GM03348 (cell line): Measurements from ENCODE around the gene HBA1.
"Not testable (repeated sequence)": the region's sequence is repeated elsewhere in the genome, so short reads cannot be mapped to it uniquely, and the experiment has no call there.

Source experiments
- DNase-seq: peaks from one replicate; pipeline ENCODE4 v3.0.0; 2012; ENCODE audit warnings: low spot score

Gene HBA1

GRCh38 chr16:176477-177382 is at the start of gene HBA1:
TSS of gene HBA1 (plus strand) at chr16:176680. CDS start at chr16:176717, 37 bp downstream.
- not testable (repeated sequence) for DNase-seq

DNA sequence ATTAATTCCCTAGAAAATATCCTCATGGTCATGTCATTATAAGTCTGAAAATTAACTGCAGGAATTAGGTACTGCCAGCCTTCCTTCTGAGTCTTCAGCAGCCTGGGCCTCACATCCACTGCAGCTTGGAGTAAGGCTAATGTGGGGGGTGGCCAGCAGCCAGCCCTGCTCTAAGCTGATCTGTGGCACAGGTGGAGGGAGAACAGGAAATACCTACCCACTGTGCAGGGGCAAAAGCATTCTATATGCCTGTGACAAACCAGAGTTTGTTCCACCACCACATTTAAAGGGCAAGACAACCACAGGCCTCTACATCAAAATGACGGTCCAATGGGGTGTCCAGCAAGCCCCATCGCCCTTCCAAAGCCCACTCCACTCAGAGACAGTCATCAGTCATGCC is 47.4 kb upstream of the HBA1 start:
- DNase-seq: no peak

- DNase-seq: no peak
Observed at GRCh38 chr16:130533-131173, 45.8 kb upstream of the HBA1 start.

GRCh38 chr16:132120-132519 is 44.4 kb upstream of the HBA1 start:
- DNase-seq: no peak

GRCh38 chr16:133716-134115 is 42.8 kb upstream of the HBA1 start:
- no peak for DNase-seq

DNA sequence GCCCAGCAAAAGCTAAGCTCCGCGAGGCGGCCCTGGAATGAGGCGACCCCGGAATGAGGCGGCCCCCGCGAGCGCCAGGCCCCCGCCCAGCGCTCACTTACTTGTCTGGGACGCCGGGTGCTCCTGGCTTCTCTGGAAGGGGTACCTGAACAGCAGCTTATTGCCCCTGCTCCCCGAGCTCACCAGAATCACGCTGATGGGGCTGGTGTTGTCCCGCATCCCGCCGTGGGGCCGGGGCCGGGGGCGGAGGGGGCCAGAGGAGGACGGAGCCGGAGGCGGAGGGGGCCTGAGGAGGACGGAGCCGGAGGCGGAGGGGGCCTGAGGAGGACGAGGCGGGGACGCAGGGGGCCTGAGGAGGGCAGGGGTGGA is 38.4 kb upstream of the HBA1 start:
- peak; percentile 53 for DNase-seq

DNA sequence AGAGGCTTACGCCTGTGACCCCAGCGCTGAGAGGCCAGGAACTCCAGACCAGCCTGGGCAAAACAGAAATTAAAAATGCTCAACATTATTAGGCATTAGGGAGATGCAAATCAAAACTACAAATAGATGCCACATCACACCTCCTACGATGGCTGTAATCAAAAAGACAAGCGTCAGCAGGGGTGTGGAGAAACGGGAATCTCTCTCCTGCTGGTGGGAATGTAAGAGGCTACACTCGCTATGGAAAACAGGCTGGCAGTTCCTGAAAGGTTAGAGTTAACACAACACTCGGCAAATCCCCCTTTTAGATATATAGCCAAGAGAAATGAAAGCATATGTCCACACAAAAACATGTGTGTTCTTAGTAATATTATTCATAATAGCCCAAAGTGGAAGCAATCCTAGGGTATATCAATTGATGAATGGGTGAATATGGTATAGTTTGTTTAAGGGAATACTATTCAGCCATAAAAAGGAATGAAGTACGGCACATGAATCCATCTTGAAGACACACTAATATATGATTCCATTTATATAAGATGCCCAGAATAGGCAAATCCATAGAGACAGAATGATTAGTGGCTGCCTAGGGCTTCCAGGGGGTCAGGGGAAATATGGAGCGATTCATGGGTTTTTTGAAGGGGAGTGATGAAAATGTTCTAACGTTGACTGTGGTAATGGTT is 36.2 kb upstream of the HBA1 start:
- no peak for DNase-seq

- no peak for DNase-seq
Observed at GRCh38 chr16:142405-142967, 34.0 kb upstream of the HBA1 start.

DNA sequence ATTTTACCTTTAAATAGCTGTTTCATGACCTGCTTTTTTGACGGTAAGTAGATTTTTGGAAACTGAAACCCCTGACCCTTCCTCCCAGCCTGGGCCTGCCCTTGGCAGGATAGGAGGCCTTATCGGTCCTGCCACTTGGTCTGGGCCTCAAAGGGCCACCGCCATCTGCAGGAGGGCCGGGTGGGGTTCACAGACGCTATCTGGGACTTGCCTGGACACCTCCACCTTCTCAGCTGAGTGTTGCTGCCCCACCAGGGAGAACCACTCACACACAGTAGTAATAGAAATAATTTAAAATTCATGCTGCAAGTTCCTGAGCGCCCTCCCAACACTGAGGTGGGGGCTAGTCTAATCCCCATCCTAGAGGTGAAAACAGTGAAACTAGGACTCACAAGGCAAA is 33.4 kb upstream of the HBA1 start:
- DNase-seq: no peak

DNA sequence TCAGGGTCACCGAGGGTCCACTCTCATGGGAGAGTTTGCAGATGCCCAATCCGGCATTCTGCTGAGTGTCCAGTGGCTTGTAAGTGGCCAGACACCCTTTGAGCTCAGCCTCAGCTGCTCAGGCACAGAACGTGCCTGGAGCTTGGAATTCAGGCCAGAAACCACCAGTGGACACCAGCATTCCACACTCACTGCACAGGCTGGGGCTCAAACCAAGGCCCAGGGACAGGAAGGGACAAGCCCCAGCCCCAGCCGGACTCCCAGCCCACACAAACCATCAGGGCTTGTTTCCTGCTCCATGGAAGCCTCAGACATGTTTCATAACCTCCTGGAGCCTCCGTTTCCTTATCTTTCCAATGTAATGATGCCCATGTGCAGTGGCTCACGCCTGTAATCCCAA is 33.0 kb upstream of the HBA1 start:
- peak; percentile 36 for DNase-seq

GRCh38 chr16:144797-145252 is 31.7 kb upstream of the HBA1 start:
- no peak for DNase-seq

DNA sequence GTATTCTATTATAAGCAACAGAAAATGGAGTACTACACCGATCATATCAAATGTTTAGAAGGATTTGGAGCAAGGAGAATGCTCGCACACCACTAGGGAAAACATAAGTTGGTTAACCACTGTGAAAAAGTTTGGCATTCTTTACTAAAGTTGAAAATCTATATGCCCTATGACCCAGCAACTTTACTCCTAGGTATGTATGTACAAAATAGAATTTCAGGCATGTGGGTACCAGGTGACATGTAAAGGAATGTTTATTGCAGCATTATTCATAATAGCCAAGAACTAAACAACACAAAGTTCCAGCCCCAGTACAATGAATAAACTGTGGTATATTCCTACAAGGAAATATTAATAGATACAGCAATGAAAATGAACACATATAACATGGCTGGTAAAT is 29.8 kb upstream of the HBA1 start:
- no peak for DNase-seq

DNA sequence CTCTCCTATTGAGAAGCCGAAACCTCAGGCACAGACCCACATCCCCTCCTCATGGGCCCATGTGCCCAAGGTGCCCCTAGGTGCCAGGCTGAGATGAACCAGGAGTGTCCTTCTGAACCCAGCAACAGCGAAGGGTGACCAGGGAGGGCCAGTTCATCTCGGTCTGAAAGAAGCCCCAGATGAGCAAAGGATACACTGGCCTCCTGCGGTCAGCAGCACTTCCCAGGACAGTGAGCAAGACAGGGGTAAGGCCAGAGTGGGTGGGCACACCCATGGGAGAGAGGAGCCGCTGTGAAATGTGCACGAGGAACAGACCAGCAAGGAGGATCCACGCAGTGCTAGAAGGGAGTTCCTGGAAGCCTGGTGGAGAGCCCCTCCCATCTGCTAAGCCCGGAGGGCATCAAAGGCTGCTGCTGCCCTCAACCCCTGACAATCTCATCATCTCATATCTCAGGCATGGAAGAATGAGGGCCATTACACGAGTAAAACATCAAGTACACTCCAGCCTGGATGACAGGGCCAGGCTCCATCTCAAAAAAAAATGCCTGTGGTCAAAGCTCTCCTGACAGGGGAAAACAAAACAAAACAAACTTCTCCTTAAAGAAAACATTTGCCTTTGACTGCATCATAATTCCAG is 27.3 kb upstream of the HBA1 start:
- peak; percentile 31 for DNase-seq

GRCh38 chr16:152141-153128 is 24.0 kb upstream of the HBA1 start, which contains the start of gene HBZ:
TSS of gene HBZ (plus strand) at chr16:152644. CDS start at chr16:152910, 266 bp downstream.
- no peak for DNase-seq

DNA sequence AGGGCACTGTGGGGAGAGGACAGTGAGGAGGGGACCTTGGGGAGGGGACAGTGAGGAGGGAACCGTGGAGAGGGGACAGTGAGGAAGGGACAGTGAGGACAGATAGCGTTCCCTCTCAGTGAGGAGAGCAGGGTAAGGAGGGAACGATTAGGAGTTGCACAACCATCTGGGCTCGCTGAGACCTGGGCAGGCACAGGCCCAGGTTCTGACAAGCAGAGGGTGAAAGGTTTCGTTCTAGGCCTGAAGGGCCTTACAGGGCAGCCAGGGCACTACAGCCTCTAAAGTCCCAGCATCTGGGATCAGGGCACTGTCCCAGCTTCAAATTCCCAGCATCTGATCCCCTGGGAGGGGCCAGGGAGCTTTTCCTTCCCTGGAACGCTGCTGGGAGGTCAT is 23.4 kb upstream of the HBA1 start:
- DNase-seq: not testable (repeated sequence)

- not testable (repeated sequence) for DNase-seq
Observed at GRCh38 chr16:153550-154216, 22.8 kb upstream of the HBA1 start.

- DNase-seq: peak; percentile 41
Observed at GRCh38 chr16:154217-155030, 22.1 kb upstream of the HBA1 start.

DNA sequence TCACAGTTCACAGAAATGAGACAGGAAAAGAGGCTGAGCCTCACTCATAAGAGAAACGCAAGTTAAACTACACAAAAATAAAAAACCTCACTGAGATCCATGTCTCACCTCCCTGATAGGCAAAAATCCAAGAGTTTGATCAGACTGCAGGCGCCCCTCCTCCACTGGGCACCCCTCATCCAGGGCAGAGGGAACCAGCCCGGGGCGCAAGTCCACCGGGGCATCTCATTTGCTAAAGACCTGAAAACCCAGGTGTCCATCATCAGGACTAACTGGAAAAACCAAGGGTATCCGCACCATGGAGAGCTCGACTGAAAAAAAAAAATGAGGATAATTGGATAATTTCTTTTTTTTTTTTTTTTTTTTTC is 21.5 kb upstream of the HBA1 start:
- no peak for DNase-seq

GRCh38 chr16:159136-159849 is 17.2 kb upstream of the HBA1 start:
- no peak for DNase-seq
